GM12874 (cell line): Measurements from ENCODE around the gene SPTBN1.

Experiments
- CTCF ChIP-seq: IDR thresholded peaks from 2 replicates; pipeline ENCODE4 v1.5.1; 2011; ENCODE audit warnings: low read depth, mild to moderate bottlenecking, control low read depth, low read length, moderate library complexity; ENCODE audit not compliant: insufficient read depth

SPTBN1 gene

DNA sequence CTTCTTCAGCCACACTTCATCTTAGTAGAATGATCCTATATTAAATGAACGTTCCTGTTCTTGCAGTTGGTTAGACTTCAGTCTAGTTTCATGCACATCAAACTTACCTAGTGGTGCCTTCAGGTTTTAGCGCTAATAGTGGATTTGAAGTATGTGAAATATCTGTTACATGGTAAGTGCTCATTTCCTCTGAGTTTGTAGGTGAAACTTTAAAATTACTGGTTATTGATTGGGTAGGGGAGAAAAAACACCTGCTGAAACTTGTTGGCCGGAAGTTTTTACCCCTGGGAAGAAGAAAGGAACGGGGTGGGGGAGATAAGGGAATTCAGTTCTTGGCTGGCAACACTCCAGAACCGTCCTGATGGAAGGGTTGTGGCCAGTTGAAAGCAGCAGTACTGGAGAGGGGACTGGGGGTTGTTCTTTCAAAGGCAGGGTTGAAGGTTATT, 112.8 kb downstream of the SPTBN1 start:
- TF ChIP-seq CTCF, result no peak

- no peak for TF ChIP-seq CTCF
Measured at GRCh38 chr2:54569745-54570301, 113.7 kb downstream of the SPTBN1 start.

- no peak for TF ChIP-seq CTCF
Measured at GRCh38 chr2:54570321-54570855, 114.3 kb downstream of the SPTBN1 start.

- TF ChIP-seq CTCF, result no peak
Measured at GRCh38 chr2:54570925-54571694, 115.0 kb downstream of the SPTBN1 start.

GRCh38 chr2:54572262-54572635, 116.1 kb downstream of the SPTBN1 start:
- TF ChIP-seq CTCF, result no peak

- no peak for TF ChIP-seq CTCF
Measured at GRCh38 chr2:54572636-54573536, 116.8 kb downstream of the SPTBN1 start.

GRCh38 chr2:54573537-54573919, 117.4 kb downstream of the SPTBN1 start:
- no peak for TF ChIP-seq CTCF
